K562 (cell line): ENCODE data around the gene SCRN2. TPM values are rescaled to one million over a fixed set of nuclear protein-coding genes. Genes with fewer than 3 reads are reported as not detected.

Experiments
- CTBP1 ChIP-seq: fragments of 450-650 bp; IDR thresholded peaks from 2 replicates; pipeline ENCODE4 v1.6.1; 2016; ENCODE audit warnings: borderline replicate concordance
- CTCF ChIP-seq, 3 experiments: IDR thresholded peaks in 2 of 3; conservative IDR thresholded peaks in 1 of 3; 2 replicates each; pipeline ENCODE4 v1.5.1; 2011 to 2012; ENCODE audit warnings: low read length in 3 of 3, mild to moderate bottlenecking in 3 of 3, control low read depth in 2 of 3, improper control_type of control experiment in 1 of 3, inconsistent platforms in 1 of 3, low read depth in 1 of 3, mixed read lengths in 1 of 3, moderate library complexity in 1 of 3; ENCODE audit not compliant: insufficient read depth in 2 of 3
- ETS2 ChIP-seq: IDR thresholded peaks from 2 replicates; pipeline ENCODE4 v1.6.1; 2016; ENCODE audit warnings: borderline replicate concordance, missing genetic modification characterization, mild to moderate bottlenecking, moderate library complexity, missing compliant biosample characterization; ENCODE audit not compliant: poor library complexity, severe bottlenecking
- HCFC1 ChIP-seq: IDR thresholded peaks from 2 replicates; pipeline ENCODE4 v1.6.1; 2012; ENCODE audit warnings: low read depth, low read length, improper control_type of control experiment
- HNRNPL ChIP-seq: fragments of 200-400 bp; formaldehyde crosslinking; IDR thresholded peaks from 2 replicates; pipeline ENCODE4 v1.6.1; 2017; ENCODE audit warnings: low read depth, mild to moderate bottlenecking, low read length
- PHF8 ChIP-seq: fragments of 200-600 bp; sonication (generic); IDR thresholded peaks from 2 replicates; pipeline ENCODE4 v1.6.1; 2012; ENCODE audit warnings: mixed run types, mild to moderate bottlenecking, inconsistent platforms, low read length, moderate library complexity, borderline replicate concordance
- SNAPC5 ChIP-seq: fragments of 250-450 bp; sonication (Bioruptor Pico); IDR thresholded peaks from 2 replicates; pipeline ENCODE4 v1.8.0; 2021; ENCODE audit warnings: moderate library complexity, mild to moderate bottlenecking, inconsistent platforms
- TFAP4 ChIP-seq: sonication (generic); formaldehyde crosslinking; IDR thresholded peaks from 2 replicates; pipeline ENCODE4 v1.8.0; 2022; ENCODE audit warnings: missing genetic modification reagents, mild to moderate bottlenecking, moderate library complexity, borderline replicate concordance
- ZBTB40 ChIP-seq, 2 experiments: fragments of 450-650 bp in 1 of 2; sonication (generic) in 1 of 2; formaldehyde crosslinking in 1 of 2; IDR thresholded peaks; 2 replicates each; pipeline versions ENCODE4 v1.7.1 to v1.9.0; 2016 to 2022; ENCODE audit warnings: inconsistent platforms in 1 of 2, mild to moderate bottlenecking in 1 of 2, missing genetic modification reagents in 1 of 2
- ZBTB7A ChIP-seq: IDR thresholded peaks from 2 replicates; pipeline ENCODE4 v1.6.1; 2011; ENCODE audit warnings: low read depth, mild to moderate bottlenecking, low read length, moderate library complexity, borderline replicate concordance; ENCODE audit not compliant: control insufficient read depth
- ZEB2 ChIP-seq: fragments of 450-650 bp; IDR thresholded peaks from 2 replicates; pipeline ENCODE4 v1.6.1; 2016
- ZNF12 ChIP-seq: sonication (generic); formaldehyde crosslinking; IDR thresholded peaks from 2 replicates; pipeline ENCODE4 v1.4.0; 2020; ENCODE audit warnings: mild to moderate bottlenecking, missing genetic modification reagents
- polyA plus RNA-seq, 8 experiments: library from polyadenylated mRNA; depleted of rRNA in 4 of 8; stranded (reverse) in 5 of 8; unstranded in 3 of 8; fragments of >200 nt; fragmentation: Nextera tagmentation in 2 of 8; fragmentation: Illumina TruSeq in 1 of 8; extraction: Ambion mirVana in 2 of 8; extraction: Trizol in 1 of 8; gene quantifications; 2 replicates each; pipeline versions ENCODE4 v1.2.1 to v1.2.3, GENCODE V29; 2011 to 2014; ENCODE audit warnings: inconsistent platforms in 1 of 8, missing spikeins in 1 of 8
- total RNA-seq, 7 experiments: library from RNA; depleted of rRNA in 6 of 7; stranded (reverse); fragments of >200 nt in 6 of 7; fragmentation: Illumina TruSeq in 2 of 7; extraction: Trizol in 2 of 7; gene quantifications; 2 replicates each; pipeline versions ENCODE4 v1.2.1 to v1.2.3, GENCODE V29; 2011 to 2021; ENCODE audit warnings: low replicate concordance in 1 of 7

The SCRN2 gene
- total and polyA plus RNA-seq, 9 of the 15 experiments (the other 6 are each of a cell fraction or from before 2014, with no cell fraction given): 0.25 to 32.9 (median 13.6) TPM

- TF ChIP-seq SNAPC5 (CRISPR knock-in tag) (no peak), HCFC1 (no peak), ZBTB40 (IDR thresholded peaks at IDR 0.05) (no peak), ZBTB40 (CRISPR knock-in tag; IDR thresholded peaks at IDR 0.05) (no peak), ZBTB7A (peak; percentile 60; the same call in 1 of the 2 replicates), HNRNPL (0 out of 2 replicates have a peak, but pooled peaks have one; percentile 20), ZNF12 (CRISPR knock-in tag) (no peak), ZEB2 (0 out of 2 replicates have a peak, but pooled peaks have one; percentile 69), ETS2 (tag) (no peak), TFAP4 (CRISPR knock-in tag) (0 out of 2 replicates have a peak, but pooled peaks have one; percentile 16), PHF8 (no peak), CTCF (IDR thresholded peaks at IDR 0.05 in 2 of 3, conservative IDR thresholded peaks at IDR 0.05 in 1 of 3; ENCODE audit: insufficient read depth in 2 of 3, low read depth in 1 of 3, low read length in 3 of 3) (peak; percentile 27 to 58 (median 31); a peak in 4 of 6 replicates), CTBP1 (0 out of 2 replicates have a peak, but pooled peaks have one; percentile 23)
These were observed 6.5 kb upstream of the SCRN2 start (continued) for GRCh38 chr17:47847341-47848197.
